ENCODE results near the gene WDR37. TPM values are rescaled to one million over a fixed set of nuclear protein-coding genes. Genes with fewer than 3 reads are reported as not detected.

WDR37 gene
- total and polyA plus RNA-seq, 9 of the 15 experiments (the other 6 are each of a cell fraction or from before 2014, with no cell fraction given), result 2.3 to 11.6 (median 6.7) TPM

- TF ChIP-seq MLX (CRISPR knock-in tag; conservative IDR thresholded peaks at IDR 0.05) (no peak), TFAP4 (CRISPR knock-in tag; IDR thresholded peaks at IDR 0.05; ENCODE audit: borderline replicate concordance) (peak; percentile 84), ZBTB11 (CRISPR knock-in tag; IDR thresholded peaks at IDR 0.05) (peak in 1 of 3 experiments; percentile 89; a peak in 2 of 6 replicates), SOX6 (IDR thresholded peaks at IDR 0.05) (peak; percentile 26; the same call in 1 of the 2 replicates), DACH1 (IDR thresholded peaks at IDR 0.05; ENCODE audit: partially characterized antibody) (no peak)
These were observed 93.8 kb downstream of the WDR37 start (continued) for GRCh38 chr10:1149793-1150637.

All from K562 (cell line).